Measurements from ENCODE around the gene CASP8AP2. TPM values are rescaled to one million over a fixed set of nuclear protein-coding genes. Genes with fewer than 3 reads are reported as not detected.

CASP8AP2 gene
- total RNA-seq, 1 donor from 2014 or later: 12.1 TPM

- Histone ChIP-seq H3K27me3 (ENCODE audit: insufficient read depth, low read length) (no peaks in the 10 kb centered on the region), H4K20me1 (ENCODE audit: insufficient read depth, low read length) (no peaks in the 10 kb centered on the region), H3K9me3 (ENCODE audit: insufficient read depth, low read depth, low read length) (no peaks in the 10 kb centered on the region), H3K79me2 (ENCODE audit: insufficient read depth, low read length) (no peaks in the 10 kb centered on the region), H3K36me3 (ENCODE audit: insufficient read depth, low read length) (no peaks in the 10 kb centered on the region), H3K9ac (ENCODE audit: low read length) (no peak overlapping the region), H3K4me1 (ENCODE audit: insufficient read depth, low read length) (no peaks in the 10 kb centered on the region), H2AFZ (ENCODE audit: low read depth, low read length) (no peak overlapping the region), H3K4me2 (ENCODE audit: low read length) (no peak overlapping the region), H3K4me3 (ENCODE audit: insufficient read depth, low read depth, low read length) (no peak overlapping the region), H3K27ac (ENCODE audit: low read depth, low read length) (no peak overlapping the region)
- Mint-ChIP-seq H3K4me1 (ENCODE audit: low read depth, unreplicated experiment) (no peaks in the 10 kb centered on the region), H3K36me3 (ENCODE audit: low read depth, unreplicated experiment) (no peaks in the 10 kb centered on the region), H3K9me3 (ENCODE audit: unreplicated experiment) (peaks cover 7% of the 10 kb centered on the region), H3K27me3 (ENCODE audit: low read depth, unreplicated experiment) (no peaks in the 10 kb centered on the region), H3K27ac (ENCODE audit: unreplicated experiment) (no peak overlapping the region), H3K4me3 (ENCODE audit: unreplicated experiment) (no peak overlapping the region)
- no peak for FAIRE-seq
- DNase-seq (ENCODE audit: low read depth): no peak
- TF ChIP-seq EZH2 (IDR thresholded peaks at IDR 0.05; ENCODE audit: insufficient read depth, low read length) (no peak), CTCF (IDR thresholded peaks at IDR 0.05; ENCODE audit: insufficient read depth, low read depth, low read length) (no peak)
Measured at GRCh38 chr6:89910902-89911240, 81.2 kb downstream of the CASP8AP2 start.

- Mint-ChIP-seq H3K27me3 (ENCODE audit: low read depth, unreplicated experiment) (no peaks in the 10 kb centered on the region), H3K27ac (ENCODE audit: unreplicated experiment) (no peak overlapping the region), H3K4me3 (ENCODE audit: unreplicated experiment) (no peak overlapping the region), H3K36me3 (ENCODE audit: low read depth, unreplicated experiment) (no peaks in the 10 kb centered on the region), H3K4me1 (ENCODE audit: low read depth, unreplicated experiment) (no peaks in the 10 kb centered on the region), H3K9me3 (ENCODE audit: unreplicated experiment) (peaks cover 10% of the 10 kb centered on the region)
- Histone ChIP-seq H3K79me2 (ENCODE audit: insufficient read depth, low read length) (no peaks in the 10 kb centered on the region), H3K9ac (ENCODE audit: low read length) (no peak overlapping the region), H3K9me3 (ENCODE audit: insufficient read depth, low read depth, low read length) (no peaks in the 10 kb centered on the region), H3K4me3 (ENCODE audit: insufficient read depth, low read depth, low read length) (no peak overlapping the region), H4K20me1 (ENCODE audit: insufficient read depth, low read length) (no peaks in the 10 kb centered on the region), H3K4me1 (ENCODE audit: insufficient read depth, low read length) (no peaks in the 10 kb centered on the region), H2AFZ (ENCODE audit: low read depth, low read length) (no peak overlapping the region), H3K27me3 (ENCODE audit: insufficient read depth, low read length) (no peaks in the 10 kb centered on the region), H3K4me2 (ENCODE audit: low read length) (no peak overlapping the region), H3K36me3 (ENCODE audit: insufficient read depth, low read length) (no peaks in the 10 kb centered on the region), H3K27ac (ENCODE audit: low read depth, low read length) (no peak overlapping the region)
- DNase-seq (ENCODE audit: low read depth): no peak
- FAIRE-seq: no peak
- TF ChIP-seq CTCF (IDR thresholded peaks at IDR 0.05; ENCODE audit: insufficient read depth, low read depth, low read length) (no peak), EZH2 (IDR thresholded peaks at IDR 0.05; ENCODE audit: insufficient read depth, low read length) (no peak)
Measured at GRCh38 chr6:89916136-89916920, 86.6 kb downstream of the CASP8AP2 start.

- H3K4me2 ChIP-seq (ENCODE audit: low read length): no peak overlapping the region
- no peaks in the 10 kb centered on the region for H3K27me3 Mint-ChIP-seq (ENCODE audit: low read depth, unreplicated experiment)
Measured at GRCh38 chr6:89917216-89917615, 87.5 kb downstream of the CASP8AP2 start.

More at GRCh38 chr6:89917216-89917615, 87.5 kb downstream of the CASP8AP2 start:
- H2AFZ ChIP-seq (ENCODE audit: low read depth, low read length): no peak overlapping the region
- H3K36me3 Mint-ChIP-seq (ENCODE audit: low read depth, unreplicated experiment): no peaks in the 10 kb centered on the region
- H4K20me1 ChIP-seq (ENCODE audit: insufficient read depth, low read length): no peaks in the 10 kb centered on the region
- no peak overlapping the region for H3K27ac Mint-ChIP-seq (ENCODE audit: unreplicated experiment)
- H3K4me1 ChIP-seq (ENCODE audit: insufficient read depth, low read length): no peaks in the 10 kb centered on the region
- no peaks in the 10 kb centered on the region for H3K36me3 ChIP-seq (ENCODE audit: insufficient read depth, low read length)
- H3K79me2 ChIP-seq (ENCODE audit: insufficient read depth, low read length): no peaks in the 10 kb centered on the region
- no peaks in the 10 kb centered on the region for H3K9me3 ChIP-seq (ENCODE audit: insufficient read depth, low read depth, low read length)
- DNase-seq (ENCODE audit: low read depth) (no peak), FAIRE-seq (no peak)
- no peak overlapping the region for H3K9ac ChIP-seq (ENCODE audit: low read length)
- no peak overlapping the region for H3K4me3 ChIP-seq (ENCODE audit: insufficient read depth, low read depth, low read length)
- H3K27ac ChIP-seq (ENCODE audit: low read depth, low read length): no peak overlapping the region
- no peaks in the 10 kb centered on the region for H3K4me1 Mint-ChIP-seq (ENCODE audit: low read depth, unreplicated experiment)
- peaks cover 10% of the 10 kb centered on the region for H3K9me3 Mint-ChIP-seq (ENCODE audit: unreplicated experiment)
- H3K27me3 ChIP-seq (ENCODE audit: insufficient read depth, low read length): no peaks in the 10 kb centered on the region
- TF ChIP-seq EZH2 (IDR thresholded peaks at IDR 0.05; ENCODE audit: insufficient read depth, low read length): no peak
- TF ChIP-seq CTCF (IDR thresholded peaks at IDR 0.05; ENCODE audit: insufficient read depth, low read depth, low read length): no peak
- no peak overlapping the region for H3K4me3 Mint-ChIP-seq (ENCODE audit: unreplicated experiment)
